Measurements from ENCODE around the gene CX3CR1.
"Not testable (repeated sequence)": the region's sequence is repeated elsewhere in the genome, so short reads cannot be mapped to it uniquely, and the experiment has no call there.

The CX3CR1 gene

DNA sequence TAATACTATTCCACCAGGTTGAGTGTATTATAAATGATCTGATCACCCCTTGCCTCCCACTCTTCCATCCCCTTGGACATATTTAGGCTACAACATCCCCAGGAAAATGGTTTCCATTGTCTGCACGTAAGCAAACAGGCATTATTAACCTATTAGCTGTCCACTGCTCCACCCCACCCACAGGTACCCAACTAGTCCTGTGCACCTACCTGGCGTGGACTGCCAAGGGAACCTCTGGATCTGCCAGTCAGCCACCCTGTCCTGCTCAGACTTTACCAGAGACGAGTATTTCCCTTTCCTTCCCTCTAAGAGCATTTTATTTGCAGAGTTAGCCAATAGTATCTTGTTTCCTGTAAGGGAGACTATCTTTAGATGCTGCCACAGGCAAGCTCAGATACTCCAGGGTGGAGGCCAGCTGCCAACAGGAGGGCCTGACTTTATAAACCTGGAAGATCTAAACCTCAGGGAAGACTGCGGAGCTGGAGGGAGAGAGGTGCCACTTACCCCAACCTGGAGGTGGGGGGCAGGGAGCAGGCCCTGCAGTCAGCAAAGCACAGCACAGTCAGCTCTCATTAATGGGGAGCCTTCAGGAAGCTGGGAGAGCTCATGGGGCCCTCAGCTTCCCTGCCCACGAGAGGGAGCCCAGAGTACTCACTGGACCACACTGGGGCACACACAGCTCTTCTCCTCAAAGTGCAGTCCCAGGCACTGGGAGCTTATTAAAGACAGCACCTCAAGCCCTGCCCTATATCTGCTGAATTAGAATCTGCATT is at the start of gene CX3CR1:
TSS of gene CX3CR1 (minus strand) at position 292 of the 773 bp plus-strand sequence. CDS start 13,527 bp downstream, outside the sequence.
- DNase-seq, result no peak

DNA sequence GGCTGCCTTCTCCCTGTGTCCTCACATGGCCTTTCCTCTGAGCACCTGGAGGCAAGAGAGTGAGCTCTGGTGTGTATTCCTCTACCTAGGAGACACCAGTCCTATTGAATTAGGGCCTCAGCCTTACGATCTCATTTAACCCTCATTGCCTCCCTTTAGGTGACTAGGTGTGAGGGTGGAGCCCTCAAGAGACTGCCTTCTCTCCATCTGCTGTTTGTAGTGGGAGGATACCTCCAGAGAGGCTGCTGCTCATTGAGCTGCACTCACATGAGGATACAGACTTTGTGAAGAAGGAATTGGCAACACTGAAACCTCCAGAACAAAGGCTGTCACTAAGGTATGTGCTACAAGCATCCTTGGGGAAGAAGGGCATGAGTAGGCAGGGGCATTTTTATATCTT is 49.7 kb upstream of the CX3CR1 start, which contains the start of gene CCR8:
TSS of gene CCR8 (plus strand) at position 217 of the 400 bp plus-strand sequence. CDS start 2,623 bp downstream, outside the sequence.
- no peak for DNase-seq

DNA sequence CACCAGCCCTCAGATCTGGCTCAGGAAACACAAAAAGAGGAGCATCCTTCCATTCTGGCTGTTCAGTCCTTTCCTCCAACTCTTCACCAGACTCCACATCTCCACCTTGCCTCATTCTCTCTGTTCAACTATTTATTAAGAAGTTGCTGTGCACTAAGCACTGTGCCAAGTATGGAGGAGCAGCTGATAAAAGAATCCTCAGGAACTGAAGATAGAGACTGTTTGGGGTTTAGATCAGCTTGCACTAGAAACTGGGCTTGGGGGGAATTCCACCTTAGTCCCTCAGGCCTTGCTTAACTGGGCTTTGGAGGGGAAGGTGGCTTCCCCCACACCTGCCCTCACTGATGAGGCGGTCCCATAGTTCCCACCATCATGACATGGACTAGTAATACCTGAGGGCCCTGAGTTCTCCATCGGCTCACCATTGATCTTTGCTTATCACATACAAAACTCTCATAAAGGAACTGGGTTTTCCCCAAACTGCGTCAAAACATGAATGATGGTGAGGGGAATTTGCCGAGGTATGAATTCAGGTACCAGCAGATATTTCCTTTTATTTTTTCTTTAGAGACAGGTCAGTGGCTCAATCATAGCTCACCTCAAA is 48.0 kb upstream of the CX3CR1 start:
- DNase-seq, result no peak

GRCh38 chr3:39327053-39327745 is 47.4 kb upstream of the CX3CR1 start:
- no peak for DNase-seq

GRCh38 chr3:39325236-39325635 is 45.4 kb upstream of the CX3CR1 start:
- DNase-seq, result no peak

DNA sequence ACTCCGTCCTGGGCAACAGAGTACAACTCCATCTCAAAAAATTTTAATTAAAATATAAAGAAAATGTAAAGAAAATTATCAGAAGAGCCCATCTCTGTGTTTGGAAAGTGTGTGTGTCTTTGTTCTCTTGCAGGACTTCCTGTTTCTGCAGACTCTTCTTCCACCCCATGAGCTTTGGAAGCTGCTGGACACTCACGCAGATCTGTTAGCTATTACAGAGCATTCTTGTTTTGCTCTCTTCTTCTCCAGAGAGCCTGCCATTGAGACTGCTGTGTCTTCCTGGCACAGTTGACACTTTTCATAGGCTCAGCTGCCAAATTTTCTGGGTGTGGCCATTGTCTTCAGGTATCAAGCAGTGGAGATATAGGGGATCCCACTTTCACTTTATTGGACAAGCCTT is 43.7 kb upstream of the CX3CR1 start:
- no peak for DNase-seq

DNA sequence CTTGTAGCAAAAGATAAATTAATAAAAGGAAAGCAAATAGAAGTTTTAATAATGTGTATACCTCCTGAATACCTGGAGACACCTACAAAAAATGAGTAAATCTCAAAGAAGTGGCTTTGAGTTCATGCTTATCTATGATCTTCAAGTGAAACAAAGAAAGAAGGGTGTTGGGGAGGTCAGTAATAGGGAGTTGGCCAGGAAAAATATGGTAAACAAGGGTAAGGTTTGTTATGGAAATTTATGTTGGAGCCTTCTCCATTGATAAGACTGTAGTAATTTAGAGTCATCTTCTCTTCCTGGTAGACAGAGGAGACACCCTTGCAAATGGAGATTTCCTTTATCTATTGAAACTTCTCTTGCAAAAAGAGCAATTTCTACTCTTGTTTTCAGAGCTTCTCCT is 43.1 kb upstream of the CX3CR1 start:
- DNase-seq, result no peak

GRCh38 chr3:39322209-39322715 is 42.4 kb upstream of the CX3CR1 start:
- not testable (repeated sequence) for DNase-seq

DNA sequence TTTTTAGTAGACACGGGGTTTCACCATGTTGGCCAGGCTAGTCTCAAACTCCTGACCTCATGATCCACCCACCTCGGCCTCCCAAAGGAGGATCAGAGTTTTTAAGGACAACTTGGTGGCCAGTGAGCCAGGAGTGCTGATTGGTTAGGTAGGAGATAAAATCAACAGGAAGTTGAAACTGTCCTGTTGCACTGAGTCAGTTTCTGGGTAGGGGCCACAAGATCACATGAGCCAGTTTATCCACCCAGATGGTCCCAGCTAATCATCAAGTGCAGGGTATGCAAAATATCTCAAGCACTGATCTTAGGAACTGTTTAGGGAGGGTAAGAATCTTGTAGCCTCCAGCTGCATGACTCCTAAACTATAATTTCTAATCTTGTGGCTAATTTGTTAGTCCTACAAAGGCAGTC is 41.7 kb upstream of the CX3CR1 start:
- not testable (repeated sequence) for DNase-seq

DNA sequence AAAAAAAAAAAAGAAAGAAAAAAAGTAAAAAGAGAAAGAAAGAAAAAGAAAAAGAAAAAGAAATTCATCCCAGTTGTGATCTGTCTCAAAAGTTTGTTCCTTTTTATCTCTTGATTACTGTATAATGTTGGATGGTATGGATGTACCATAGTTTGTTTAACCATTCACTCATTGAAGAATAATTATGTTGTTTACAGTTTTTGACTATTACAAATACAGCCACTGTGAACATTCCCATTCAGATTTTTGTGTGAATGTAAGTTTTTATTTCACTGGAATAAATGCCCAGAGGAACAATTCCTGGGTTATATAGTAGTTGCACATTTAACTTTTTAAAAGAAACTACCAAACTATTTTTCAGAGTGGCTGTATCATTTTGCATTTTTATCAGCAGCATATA is 39.4 kb upstream of the CX3CR1 start:
- no peak for DNase-seq

- no peak for DNase-seq
Measured at GRCh38 chr3:39318301-39318700, 38.5 kb upstream of the CX3CR1 start.

GRCh38 chr3:39317571-39318169 is 37.8 kb upstream of the CX3CR1 start:
- no peak for DNase-seq

GRCh38 chr3:39315420-39315819 is 35.6 kb upstream of the CX3CR1 start:
- DNase-seq, result no peak

DNA sequence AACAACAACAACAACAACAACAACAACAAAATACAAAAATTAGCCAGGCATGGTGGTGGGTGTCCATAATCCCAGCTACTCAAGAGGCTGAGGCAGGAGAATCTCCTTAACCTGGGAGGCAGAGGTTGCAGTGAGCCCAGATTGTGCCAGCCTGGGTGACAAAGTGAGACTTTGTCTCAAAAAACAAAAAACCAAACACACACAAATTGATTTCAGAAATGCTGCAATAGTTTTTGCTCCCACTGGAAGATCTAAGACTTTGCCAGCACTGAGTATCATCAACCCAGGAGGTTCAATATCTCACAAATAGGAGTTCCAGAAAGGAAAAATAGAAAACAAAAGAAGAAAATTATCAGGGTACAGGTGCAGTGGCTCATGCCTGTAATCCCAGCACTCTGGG is 33.5 kb upstream of the CX3CR1 start:
- no peak for DNase-seq

DNA sequence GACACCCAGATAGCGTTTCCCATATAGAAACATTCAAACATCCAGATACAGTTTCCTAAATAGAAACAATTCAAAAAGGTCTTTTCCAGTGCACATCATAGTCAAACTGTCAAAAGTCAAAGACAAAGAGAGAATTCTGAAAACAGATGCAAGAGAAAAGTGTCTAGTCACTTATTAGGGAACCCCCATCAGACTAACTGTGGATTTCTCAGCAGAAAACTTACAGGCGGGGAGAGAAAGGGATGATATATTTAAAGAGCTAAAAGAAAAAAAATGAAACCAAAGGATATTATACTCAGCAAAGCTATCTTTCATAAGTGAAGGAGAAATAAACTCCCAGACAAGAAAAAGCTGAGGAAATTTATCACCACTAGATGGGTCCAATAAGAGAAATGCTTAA is 22.3 kb upstream of the CX3CR1 start:
- DNase-seq, result no peak

GRCh38 chr3:39299279-39299678 is 19.4 kb upstream of the CX3CR1 start:
- no peak for DNase-seq

- no peak for DNase-seq
Measured at GRCh38 chr3:39296197-39297077, 16.6 kb upstream of the CX3CR1 start.

DNA sequence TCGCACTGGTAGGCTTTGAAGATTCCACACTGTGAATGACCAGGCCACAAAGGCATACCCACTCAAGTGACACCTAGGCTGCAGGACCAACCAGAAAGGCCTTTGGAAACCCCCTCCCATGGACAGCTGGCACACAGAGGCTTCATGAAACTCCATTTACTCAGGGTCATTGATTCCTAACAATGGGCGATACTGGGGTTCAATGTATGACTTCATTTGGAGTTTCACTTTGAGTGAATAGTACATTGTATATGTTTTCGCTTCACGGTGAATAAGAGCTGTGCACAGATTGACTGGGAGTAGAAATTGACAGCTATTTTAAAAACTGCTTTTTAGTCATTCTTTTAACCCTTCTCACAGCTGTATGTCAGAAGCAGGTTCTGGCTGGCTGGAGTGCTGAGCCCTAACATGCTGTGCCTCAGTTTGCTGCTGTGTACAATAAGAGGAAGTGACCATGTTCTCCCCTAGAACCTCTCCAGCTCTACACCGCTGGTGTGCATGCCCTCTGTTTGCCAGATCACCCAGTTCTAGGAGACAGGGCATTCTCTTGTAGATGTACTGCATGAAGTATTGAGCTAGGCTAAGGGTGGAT is 15.4 kb upstream of the CX3CR1 start:
- no peak for DNase-seq

- DNase-seq, result no peak
Measured at GRCh38 chr3:39294446-39295183, 14.8 kb upstream of the CX3CR1 start.

- no peak for DNase-seq
Measured at GRCh38 chr3:39292961-39293360, 13.1 kb upstream of the CX3CR1 start.

DNA sequence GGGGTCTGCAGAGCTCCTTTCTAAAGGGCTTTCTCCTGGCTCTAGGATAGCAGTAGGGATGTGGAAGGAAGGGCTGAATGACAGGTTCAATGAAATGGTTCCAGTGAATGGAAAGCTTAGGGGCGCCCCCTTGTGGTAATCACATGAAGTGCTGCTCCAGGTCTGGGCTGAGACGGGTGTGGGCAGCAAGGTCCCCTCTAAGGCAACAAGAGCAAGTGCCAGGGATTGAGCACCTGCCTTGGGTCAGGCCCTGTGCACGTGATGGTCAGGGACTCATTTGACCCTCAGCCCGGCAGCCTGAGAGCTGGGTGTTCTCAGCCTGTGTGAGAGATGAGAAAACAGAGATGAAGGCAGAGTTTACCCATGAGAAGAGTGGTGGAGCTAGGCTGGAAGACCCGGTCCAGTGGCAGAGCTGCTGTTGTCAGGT is 12.1 kb upstream of the CX3CR1 start:
- DNase-seq, result no peak

Data from COR-L47 (cell line).